ENCODE measurements around the gene RELL1.

The RELL1 gene

DNA sequence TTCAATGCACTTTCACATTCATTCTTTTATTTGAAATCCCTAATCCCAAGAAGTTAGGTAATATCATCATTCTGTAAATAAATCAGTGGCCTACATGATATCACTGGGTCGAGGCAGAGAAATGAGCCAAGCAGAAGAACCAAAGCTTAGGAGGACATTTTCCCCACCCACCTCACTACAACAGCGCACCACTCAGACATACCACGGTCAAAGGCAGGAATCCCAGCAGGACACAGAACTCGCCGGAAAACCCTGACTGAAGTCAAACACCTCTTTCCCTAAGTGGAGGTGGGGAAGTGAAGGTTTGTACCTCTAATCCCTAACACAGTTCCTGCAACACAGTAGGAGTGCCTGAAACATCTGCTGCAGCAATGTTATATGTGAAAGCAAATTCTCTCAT, 21.5 kb downstream of the RELL1 start:
- no peak overlapping the region for H3K27ac ChIP-seq
- TF ChIP-seq ZFX (IDR thresholded peaks at IDR 0.05): no peak
- TF ChIP-seq, protein P1, sequence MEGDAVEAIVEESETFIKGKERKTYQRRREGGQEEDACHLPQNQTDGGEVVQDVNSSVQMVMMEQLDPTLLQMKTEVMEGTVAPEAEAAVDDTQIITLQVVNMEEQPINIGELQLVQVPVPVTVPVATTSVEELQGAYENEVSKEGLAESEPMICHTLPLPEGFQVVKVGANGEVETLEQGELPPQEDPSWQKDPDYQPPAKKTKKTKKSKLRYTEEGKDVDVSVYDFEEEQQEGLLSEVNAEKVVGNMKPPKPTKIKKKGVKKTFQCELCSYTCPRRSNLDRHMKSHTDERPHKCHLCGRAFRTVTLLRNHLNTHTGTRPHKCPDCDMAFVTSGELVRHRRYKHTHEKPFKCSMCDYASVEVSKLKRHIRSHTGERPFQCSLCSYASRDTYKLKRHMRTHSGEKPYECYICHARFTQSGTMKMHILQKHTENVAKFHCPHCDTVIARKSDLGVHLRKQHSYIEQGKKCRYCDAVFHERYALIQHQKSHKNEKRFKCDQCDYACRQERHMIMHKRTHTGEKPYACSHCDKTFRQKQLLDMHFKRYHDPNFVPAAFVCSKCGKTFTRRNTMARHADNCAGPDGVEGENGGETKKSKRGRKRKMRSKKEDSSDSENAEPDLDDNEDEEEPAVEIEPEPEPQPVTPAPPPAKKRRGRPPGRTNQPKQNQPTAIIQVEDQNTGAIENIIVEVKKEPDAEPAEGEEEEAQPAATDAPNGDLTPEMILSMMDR (conservative IDR thresholded peaks at IDR 0.05): no peak

DNA sequence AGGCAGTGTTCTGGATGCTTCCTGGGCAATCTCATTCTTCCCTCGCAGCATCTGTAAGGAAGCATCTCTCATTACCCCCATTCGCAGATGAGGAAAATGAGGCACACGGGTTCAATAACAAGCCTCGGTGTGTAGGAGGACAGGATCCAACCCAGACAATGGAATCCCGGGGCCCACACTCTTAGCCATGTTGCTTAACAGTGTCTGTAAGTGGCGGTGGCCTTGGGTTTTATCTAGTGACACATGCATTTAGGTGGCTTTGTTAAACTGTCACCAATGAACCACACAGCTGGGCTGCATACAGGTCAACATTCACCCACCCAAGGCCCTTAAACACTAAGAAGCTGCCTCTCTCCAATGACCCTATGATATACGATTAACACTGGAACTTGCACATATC, 22.6 kb downstream of the RELL1 start:
- TF ChIP-seq, protein P1 (conservative IDR thresholded peaks at IDR 0.05): no peak
- TF ChIP-seq ZFX (IDR thresholded peaks at IDR 0.05): no peak
- H3K27ac ChIP-seq: peak overlapping the region; percentile 67

DNA sequence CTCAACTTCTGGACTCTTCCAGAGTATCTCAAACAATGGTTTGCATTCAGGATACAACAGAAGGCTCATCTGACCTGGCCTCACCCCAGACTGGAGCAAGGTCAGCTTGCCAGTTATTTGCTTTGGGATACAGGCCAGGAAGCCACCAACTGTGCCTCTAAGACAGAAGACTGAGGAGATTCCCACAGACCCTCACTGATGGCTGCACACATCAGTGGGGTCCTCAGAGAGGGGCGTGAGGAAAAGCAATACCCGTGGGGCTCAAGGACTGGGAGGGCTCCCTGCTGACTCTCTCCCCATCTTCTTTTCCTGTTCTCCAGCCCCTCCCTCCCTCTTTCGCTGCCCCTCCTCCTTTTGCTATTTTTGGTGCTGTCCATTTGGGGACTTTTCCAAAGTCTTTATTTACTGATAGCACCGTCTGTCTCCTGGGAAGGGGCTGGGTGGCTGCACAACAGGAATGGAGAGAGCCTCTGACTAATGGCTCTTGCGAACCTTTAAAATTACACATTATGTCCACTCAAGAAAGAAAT, 23.2 kb downstream of the RELL1 start:
- TF ChIP-seq, protein P1 (conservative IDR thresholded peaks at IDR 0.05): no peak
- no peak for TF ChIP-seq ZFX (IDR thresholded peaks at IDR 0.05)
- peak overlapping the region; percentile 67 for H3K27ac ChIP-seq

DNA sequence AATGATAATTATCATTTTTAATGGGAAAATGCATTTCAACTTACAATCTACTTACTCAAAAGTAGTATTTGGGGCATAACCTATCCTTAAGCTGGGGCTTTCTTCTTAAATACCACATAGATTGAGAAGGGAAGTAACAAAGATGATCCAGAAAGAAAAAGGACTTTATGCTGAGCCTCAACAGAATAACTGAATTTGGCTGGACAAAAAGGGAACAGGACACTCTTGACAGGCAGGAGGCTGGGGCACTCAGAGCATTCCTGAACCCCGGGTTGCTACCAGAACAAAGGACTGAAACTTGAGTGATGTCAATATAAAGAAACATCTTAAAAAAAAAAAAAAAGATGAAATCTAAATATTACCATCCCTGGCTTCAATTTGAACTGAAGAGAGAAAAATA, 23.9 kb downstream of the RELL1 start:
- TF ChIP-seq, protein P1 (conservative IDR thresholded peaks at IDR 0.05): no peak
- TF ChIP-seq ZFX (IDR thresholded peaks at IDR 0.05): no peak
- H3K27ac ChIP-seq: peak overlapping the region; percentile 67

DNA sequence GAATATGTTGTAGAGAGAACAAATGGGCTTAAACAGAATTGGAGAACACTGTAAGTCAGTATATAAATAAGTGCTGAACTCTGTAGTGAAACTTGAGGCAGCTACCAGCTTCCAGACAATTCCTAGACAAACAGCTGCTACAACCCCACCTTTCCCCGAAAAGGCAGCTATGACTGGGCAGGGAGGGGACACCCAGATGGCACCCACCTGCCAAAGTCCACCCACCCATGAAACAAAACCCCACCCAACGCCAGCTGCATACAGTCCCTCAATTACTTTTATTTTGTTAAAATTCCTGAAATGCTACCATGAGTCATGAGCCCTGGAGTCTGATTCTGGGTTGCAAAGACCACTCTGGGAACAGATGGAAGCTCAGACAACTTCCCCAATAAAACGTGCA, 24.4 kb downstream of the RELL1 start:
- TF ChIP-seq, protein P1 (conservative IDR thresholded peaks at IDR 0.05): no peak
- TF ChIP-seq ZFX (IDR thresholded peaks at IDR 0.05): no peak
- H3K27ac ChIP-seq: no peak overlapping the region

DNA sequence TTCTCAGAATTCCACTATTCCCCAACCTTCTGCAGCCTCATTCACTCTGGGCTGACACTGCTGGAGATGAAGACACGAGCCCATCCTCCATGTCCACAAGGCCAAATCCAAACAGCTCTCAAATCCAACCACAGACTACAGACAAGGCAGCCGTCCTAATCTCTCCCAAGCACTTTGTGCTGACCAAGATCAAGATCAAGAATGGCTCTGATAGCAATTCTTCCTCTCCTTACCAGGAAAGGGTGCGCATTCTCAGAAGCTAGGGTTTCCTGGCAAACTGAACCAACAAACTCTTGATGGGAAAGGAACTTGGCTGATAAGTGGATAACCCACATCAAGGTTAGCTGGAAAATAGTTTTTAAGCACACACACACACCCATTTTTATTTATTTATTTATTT, 26.5 kb downstream of the RELL1 start:
- no peak overlapping the region for H3K27ac ChIP-seq
- no peak for TF ChIP-seq ZFX (IDR thresholded peaks at IDR 0.05)
- TF ChIP-seq, protein P1 (conservative IDR thresholded peaks at IDR 0.05): no peak

DNA sequence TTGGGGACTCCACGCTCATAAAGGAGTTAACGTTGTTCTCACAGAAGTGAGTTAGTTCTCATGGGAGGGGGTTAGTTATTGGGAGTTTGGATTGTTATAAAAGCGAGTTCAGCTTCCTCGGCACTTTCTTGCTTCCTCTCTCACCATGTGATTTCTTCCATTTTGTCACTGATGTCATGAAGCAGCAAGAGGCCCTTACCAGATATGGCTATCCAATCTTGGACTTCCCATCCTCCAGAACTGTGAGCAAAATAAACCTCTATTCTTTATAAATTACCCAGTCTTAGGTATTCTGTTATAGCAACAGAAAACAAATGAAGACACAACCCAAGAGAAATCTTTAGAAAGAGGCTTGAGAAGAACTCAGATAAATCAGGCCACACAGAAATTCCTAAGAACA, 29.5 kb downstream of the RELL1 start:
- TF ChIP-seq, protein P1 (conservative IDR thresholded peaks at IDR 0.05): no peak
- no peak for TF ChIP-seq ZFX (IDR thresholded peaks at IDR 0.05)
- no peak overlapping the region for H3K27ac ChIP-seq
